ENCODE measurements around the gene SLC44A3. TPM values are rescaled to one million over a fixed set of nuclear protein-coding genes. Genes with fewer than 3 reads are reported as not detected.
"Not testable (repeated sequence)": the region's sequence is repeated elsewhere in the genome, so short reads cannot be mapped to it uniquely, and the experiment has no call there.

Gene SLC44A3
- total RNA-seq, 2 experiments from 2014 or later: 0.27 to 0.36 TPM

DNA sequence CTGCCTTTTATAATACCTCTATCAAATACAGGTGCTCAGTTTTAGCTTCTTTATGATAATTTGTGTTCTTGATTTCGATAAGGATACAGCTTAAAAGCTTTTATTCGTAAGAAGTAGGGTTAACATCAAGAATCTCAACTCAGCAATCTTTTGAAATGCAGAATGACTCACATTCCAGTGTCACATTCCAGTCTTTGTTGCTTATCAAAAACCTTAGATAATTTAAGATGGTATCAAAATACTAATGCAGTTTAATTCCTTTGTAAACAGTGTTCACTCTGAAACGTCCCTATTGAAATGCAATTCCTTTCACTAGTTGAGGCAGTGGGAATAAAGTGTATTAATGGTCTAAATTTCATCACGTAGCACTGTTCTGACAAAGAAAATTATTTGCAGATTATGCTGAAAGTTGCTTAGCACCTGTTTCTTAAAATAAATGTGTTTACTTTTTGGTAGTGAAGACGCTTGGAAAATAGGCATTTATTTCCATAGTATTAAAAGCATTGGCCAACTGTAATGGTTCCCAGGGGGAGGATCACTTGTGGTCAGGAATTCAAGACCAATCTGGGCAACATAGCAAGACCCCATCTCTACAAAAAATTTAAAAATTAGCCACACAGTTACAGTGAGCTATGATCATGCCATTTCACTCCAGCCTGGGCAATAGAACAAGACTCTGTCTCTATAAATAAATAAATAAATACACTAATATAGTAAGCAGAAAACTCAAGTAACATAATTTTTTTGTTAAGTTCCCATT lies 116.9 kb downstream of the SLC44A3 start:
- Mint-ChIP-seq H3K4me3 (no peak overlapping the region), H3K36me3 (ENCODE audit: low read depth) (no peaks in the 10 kb centered on the region), H3K4me1 (ENCODE audit: low read depth) (no peaks in the 10 kb centered on the region), H3K27me3 (peaks cover 5% of the 10 kb centered on the region), H3K27ac (no peak overlapping the region), H3K9me3 (no peaks in the 10 kb centered on the region)
- TF ChIP-seq, protein P1, sequence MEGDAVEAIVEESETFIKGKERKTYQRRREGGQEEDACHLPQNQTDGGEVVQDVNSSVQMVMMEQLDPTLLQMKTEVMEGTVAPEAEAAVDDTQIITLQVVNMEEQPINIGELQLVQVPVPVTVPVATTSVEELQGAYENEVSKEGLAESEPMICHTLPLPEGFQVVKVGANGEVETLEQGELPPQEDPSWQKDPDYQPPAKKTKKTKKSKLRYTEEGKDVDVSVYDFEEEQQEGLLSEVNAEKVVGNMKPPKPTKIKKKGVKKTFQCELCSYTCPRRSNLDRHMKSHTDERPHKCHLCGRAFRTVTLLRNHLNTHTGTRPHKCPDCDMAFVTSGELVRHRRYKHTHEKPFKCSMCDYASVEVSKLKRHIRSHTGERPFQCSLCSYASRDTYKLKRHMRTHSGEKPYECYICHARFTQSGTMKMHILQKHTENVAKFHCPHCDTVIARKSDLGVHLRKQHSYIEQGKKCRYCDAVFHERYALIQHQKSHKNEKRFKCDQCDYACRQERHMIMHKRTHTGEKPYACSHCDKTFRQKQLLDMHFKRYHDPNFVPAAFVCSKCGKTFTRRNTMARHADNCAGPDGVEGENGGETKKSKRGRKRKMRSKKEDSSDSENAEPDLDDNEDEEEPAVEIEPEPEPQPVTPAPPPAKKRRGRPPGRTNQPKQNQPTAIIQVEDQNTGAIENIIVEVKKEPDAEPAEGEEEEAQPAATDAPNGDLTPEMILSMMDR (IDR thresholded peaks at IDR 0.05): no peak
- no peaks in the 10 kb centered on the region for H3K27me3 ChIP-seq (ENCODE audit: control insufficient read depth in 1 of 2, insufficient read depth in 2 of 2, low read length in 2 of 2)
- intact Hi-C loops (cut with DNase I, micrococcal nuclease): no loop called here
- H3K4me3 ChIP-seq (ENCODE audit: low read length): no peak overlapping the region
- ATAC-seq (ENCODE audit: poor library complexity): no peak
- H3K4me1 ChIP-seq (ENCODE audit: insufficient read depth, low read length): no peaks in the 10 kb centered on the region
- CTCF ChIA-PET: no interaction called here
- H3K27ac ChIP-seq (ENCODE audit: low read depth in 1 of 2, low read length in 2 of 2): no peak overlapping the region
- H3K9me3 ChIP-seq (ENCODE audit: control insufficient read depth in 1 of 2, insufficient read depth in 1 of 2, low read length in 2 of 2): no peaks in the 10 kb centered on the region
- POLR2A ChIA-PET: no interaction called here
- H3K36me3 ChIP-seq (ENCODE audit: insufficient read depth, low read length): no peaks in the 10 kb centered on the region
- no peak for DNase-seq

DNA sequence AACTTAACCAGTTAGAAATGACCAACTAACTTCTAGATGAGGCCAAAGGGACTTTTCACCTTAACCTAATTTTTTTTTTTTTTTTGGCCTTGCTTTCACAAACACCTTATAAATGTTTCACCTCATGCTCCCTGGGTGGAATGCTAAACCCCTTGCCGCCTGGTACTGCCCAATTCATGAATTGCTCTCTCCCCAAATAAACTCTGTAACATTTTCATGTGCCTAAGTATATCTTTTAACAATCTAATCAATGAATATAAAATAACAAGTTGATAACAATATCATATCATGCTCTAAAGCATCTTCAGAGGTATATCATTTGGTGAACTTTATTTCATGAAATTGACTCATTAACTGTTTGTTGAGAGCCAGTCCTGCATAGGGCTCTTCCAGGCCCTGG lies 117.7 kb downstream of the SLC44A3 start:
- Histone ChIP-seq H3K4me3 (ENCODE audit: low read length) (no peak overlapping the region), H3K27ac (ENCODE audit: low read depth in 1 of 2, low read length in 2 of 2) (no peak overlapping the region), H3K9me3 (ENCODE audit: control insufficient read depth in 1 of 2, insufficient read depth in 1 of 2, low read length in 2 of 2) (no peaks in the 10 kb centered on the region), H3K4me1 (ENCODE audit: insufficient read depth, low read length) (no peaks in the 10 kb centered on the region), H3K27me3 (ENCODE audit: control insufficient read depth in 1 of 2, insufficient read depth in 2 of 2, low read length in 2 of 2) (no peaks in the 10 kb centered on the region), H3K36me3 (ENCODE audit: insufficient read depth, low read length) (no peaks in the 10 kb centered on the region)
- DNase-seq (no peak), ATAC-seq (ENCODE audit: poor library complexity) (no peak)
- Mint-ChIP-seq H3K27me3 (peaks cover 5% of the 10 kb centered on the region), H3K36me3 (ENCODE audit: low read depth) (no peaks in the 10 kb centered on the region), H3K4me1 (ENCODE audit: low read depth) (no peaks in the 10 kb centered on the region), H3K4me3 (no peak overlapping the region), H3K27ac (no peak overlapping the region), H3K9me3 (no peaks in the 10 kb centered on the region)
- ChIA-PET POLR2A (no interaction called here), CTCF (no interaction called here)
- intact Hi-C loops (cut with DNase I, micrococcal nuclease): no loop called here
- TF ChIP-seq, protein P1 (IDR thresholded peaks at IDR 0.05): no peak

DNA sequence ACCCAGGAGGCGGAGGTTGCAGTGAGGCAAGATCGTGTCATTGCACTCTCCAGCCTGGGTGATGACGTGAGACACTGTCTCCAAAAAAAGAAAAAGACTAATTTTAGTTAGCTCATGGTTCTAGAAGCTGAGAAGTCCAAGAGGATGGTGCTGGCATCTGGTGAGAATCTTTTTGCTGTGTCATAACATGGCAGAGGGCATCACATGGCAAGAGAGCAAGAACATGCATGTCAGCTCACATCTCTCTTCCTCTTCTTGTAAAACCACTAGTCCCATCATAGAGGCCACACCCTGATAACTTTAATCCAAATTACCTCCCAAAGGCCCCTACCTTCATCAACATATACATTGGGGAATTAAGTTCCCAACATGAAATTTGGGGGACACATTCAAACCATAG lies 120.6 kb downstream of the SLC44A3 start:
- H3K9me3 ChIP-seq (ENCODE audit: control insufficient read depth in 1 of 2, insufficient read depth in 1 of 2, low read length in 2 of 2): no peaks in the 10 kb centered on the region
- Mint-ChIP-seq H3K4me3 (no peak overlapping the region), H3K9me3 (no peaks in the 10 kb centered on the region), H3K36me3 (ENCODE audit: low read depth) (no peaks in the 10 kb centered on the region), H3K4me1 (ENCODE audit: low read depth) (no peaks in the 10 kb centered on the region), H3K27ac (no peak overlapping the region), H3K27me3 (peaks cover 9% of the 10 kb centered on the region)
- H3K27me3 ChIP-seq (ENCODE audit: control insufficient read depth in 1 of 2, insufficient read depth in 2 of 2, low read length in 2 of 2): no peaks in the 10 kb centered on the region
- H3K4me3 ChIP-seq (ENCODE audit: low read length): no peak overlapping the region
- POLR2A ChIA-PET: no interaction called here
- H3K27ac ChIP-seq (ENCODE audit: low read depth in 1 of 2, low read length in 2 of 2): no peak overlapping the region
- DNase-seq (no peak), ATAC-seq (ENCODE audit: poor library complexity) (no peak)
- no peaks in the 10 kb centered on the region for H3K36me3 ChIP-seq (ENCODE audit: insufficient read depth, low read length)
- CTCF ChIA-PET: no interaction called here
- intact Hi-C loops (cut with DNase I, micrococcal nuclease): no loop called here
- TF ChIP-seq, protein P1 (IDR thresholded peaks at IDR 0.05): no peak
- no peaks in the 10 kb centered on the region for H3K4me1 ChIP-seq (ENCODE audit: insufficient read depth, low read length)

DNA sequence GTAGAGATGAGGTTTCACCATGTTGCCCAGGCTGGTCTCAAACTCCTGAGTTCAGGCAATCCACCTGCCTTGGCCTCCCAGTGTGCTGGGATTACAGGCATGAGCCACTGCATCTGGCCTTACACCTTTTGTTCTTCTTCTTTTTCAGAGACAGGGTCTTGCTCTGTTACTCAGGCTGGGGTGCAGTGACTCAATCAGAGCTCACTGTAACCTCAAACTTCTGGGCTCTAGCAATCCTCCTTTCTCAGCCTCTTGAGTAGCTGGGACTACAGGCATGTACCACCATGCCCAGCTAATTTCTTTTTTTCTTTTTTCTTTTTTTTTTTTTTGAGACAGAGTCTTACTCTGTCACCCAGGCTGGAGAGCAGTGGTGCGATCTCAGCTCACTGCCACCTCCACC lies 121.3 kb downstream of the SLC44A3 start:
- H3K27me3 Mint-ChIP-seq; H3K9me3 ChIP-seq (ENCODE audit: control insufficient read depth in 1 of 2, insufficient read depth in 1 of 2, low read length in 2 of 2); H3K27me3 ChIP-seq (ENCODE audit: control insufficient read depth in 1 of 2, insufficient read depth in 2 of 2, low read length in 2 of 2); intact Hi-C loops (cut with DNase I, micrococcal nuclease); ATAC-seq (ENCODE audit: poor library complexity); H3K4me3 Mint-ChIP-seq; H3K4me1 ChIP-seq (ENCODE audit: insufficient read depth, low read length); CTCF ChIA-PET; H3K9me3 Mint-ChIP-seq; H3K36me3 ChIP-seq (ENCODE audit: insufficient read depth, low read length); H3K27ac ChIP-seq (ENCODE audit: low read depth in 1 of 2, low read length in 2 of 2); DNase-seq; H3K27ac Mint-ChIP-seq; POLR2A ChIA-PET; H3K36me3 Mint-ChIP-seq (ENCODE audit: low read depth); H3K4me3 ChIP-seq (ENCODE audit: low read length); H3K4me1 Mint-ChIP-seq (ENCODE audit: low read depth): not testable (repeated sequence)
